Neural cell (in vitro differentiated cells): ENCODE measurements around the gene ORM2. TPM values are rescaled to one million over a fixed set of nuclear protein-coding genes. Genes with fewer than 3 reads are reported as not detected.

ENCODE experiments used
- H2AFZ ChIP-seq: fragments of 200-600, 300-800 bp; sonication (generic), shearing (Covaris generic); 2 replicates; pipeline ENCODE4 v1.6.0; 2014; ENCODE audit warnings: low read depth, mild to moderate bottlenecking, antibody characterized with exemption, low read length, moderate library complexity
- H3F3A ChIP-seq: fragments of 200-600 bp; shearing (Covaris generic); 2 replicates; pipeline ENCODE4 v1.6.1; 2016; ENCODE audit warnings: mild to moderate bottlenecking, moderate library complexity, mixed read lengths, antibody characterized with exemption, low read length; ENCODE audit not compliant: insufficient read depth, poor library complexity, severe bottlenecking
- H3K27ac ChIP-seq: fragments of 200-600, 300-800 bp; sonication (generic), shearing (Covaris generic); 2 replicates; pipeline ENCODE4 v1.5.1; 2014; ENCODE audit warnings: mild to moderate bottlenecking, low read length, moderate library complexity
- H3K27me3 ChIP-seq: fragments of 300-800, 200-600 bp; sonication (generic), shearing (Covaris generic); 2 replicates; pipeline ENCODE4 v1.6.0; 2014; ENCODE audit warnings: mild to moderate bottlenecking, low read depth, low read length, moderate library complexity; ENCODE audit not compliant: insufficient read depth
- H3K36me3 ChIP-seq: fragments of 300-800, 200-600 bp; sonication (generic), shearing (Covaris generic); 2 replicates; pipeline ENCODE4 v1.5.1; 2014; ENCODE audit warnings: mild to moderate bottlenecking, antibody characterized with exemption, low read length, moderate library complexity; ENCODE audit not compliant: insufficient read depth
- H3K4me2 ChIP-seq: fragments of 300-800, 200-600 bp; sonication (generic), shearing (Covaris generic); 2 replicates; pipeline ENCODE4 v1.6.0; 2014; ENCODE audit warnings: mild to moderate bottlenecking, low read length
- H3K4me3 ChIP-seq: fragments of 300-800, 200-600 bp; sonication (generic), shearing (Covaris generic); 2 replicates; pipeline ENCODE4 v1.5.1; 2014; ENCODE audit warnings: mild to moderate bottlenecking, low read length, moderate library complexity
- H3K79me2 ChIP-seq: fragments of 200-600 bp; shearing (Covaris generic); replicated peaks from 2 replicates; pipeline ENCODE4 v1.6.0; 2014; ENCODE audit warnings: mild to moderate bottlenecking, low read length, moderate library complexity; ENCODE audit not compliant: insufficient read depth
- H3K9ac ChIP-seq: fragments of 300-800, 200-600 bp; sonication (generic), shearing (Covaris generic); 2 replicates; pipeline ENCODE4 v1.6.1; 2016; ENCODE audit warnings: mild to moderate bottlenecking, low read length, mixed read lengths
- H3K9me2 ChIP-seq: fragments of 200-600 bp; shearing (Covaris generic); 2 replicates; pipeline ENCODE4 v1.6.1; 2016; ENCODE audit warnings: mild to moderate bottlenecking, low read length, mixed read lengths; ENCODE audit not compliant: insufficient read depth
- H3K9me3 ChIP-seq: fragments of 200-600, 300-800 bp; sonication (generic), shearing (Covaris generic); 2 replicates; pipeline ENCODE4 v1.6.1; 2016; ENCODE audit warnings: mild to moderate bottlenecking, mixed run types, low read length, moderate library complexity, mixed read lengths
- H4K20me1 ChIP-seq: fragments of 200-600 bp; shearing (Covaris generic); 2 replicates; pipeline ENCODE4 v1.6.1; 2016; ENCODE audit warnings: mild to moderate bottlenecking, mixed run types; ENCODE audit not compliant: insufficient read depth
- EP300 ChIP-seq: fragments of 450-650 bp; conservative IDR thresholded peaks from 2 replicates; pipeline ENCODE4 v1.6.1; 2014; ENCODE audit warnings: antibody characterized with exemption, mild to moderate bottlenecking, moderate library complexity; ENCODE audit not compliant: poor library complexity, severe bottlenecking
- EZH2 ChIP-seq: fragments of 200-600, 300-800 bp; shearing (Covaris generic), sonication (generic); IDR thresholded peaks from 2 replicates; pipeline ENCODE4 v1.6.1; 2014; ENCODE audit warnings: antibody characterized with exemption, low read length, borderline replicate concordance, mild to moderate bottlenecking; ENCODE audit not compliant: insufficient read depth, poor library complexity, severe bottlenecking
- MXI1 ChIP-seq: fragments of 450-650 bp; conservative IDR thresholded peaks from 2 replicates; pipeline ENCODE4 v1.6.1; 2014; ENCODE audit warnings: antibody characterized with exemption, mild to moderate bottlenecking; ENCODE audit not compliant: poor library complexity, severe bottlenecking
- POLR2AphosphoS5 ChIP-seq: IDR thresholded peaks from 2 replicates; pipeline ENCODE4 v1.6.1; 2012
- RAD21 ChIP-seq: fragments of 450-650 bp; conservative IDR thresholded peaks from 2 replicates; pipeline ENCODE4 v1.6.1; 2014; ENCODE audit warnings: antibody characterized with exemption, mild to moderate bottlenecking, moderate library complexity
- SMC3 ChIP-seq: fragments of 450-650 bp; conservative IDR thresholded peaks from 2 replicates; pipeline ENCODE4 v1.6.1; 2014; ENCODE audit warnings: antibody characterized with exemption, mild to moderate bottlenecking, moderate library complexity; ENCODE audit not compliant: poor library complexity
- TAF1 ChIP-seq: IDR thresholded peaks from 2 replicates; pipeline ENCODE4 v1.6.1; 2012; ENCODE audit warnings: low read depth
- polyA plus RNA-seq: library from polyadenylated mRNA; depleted of rRNA; stranded (reverse); fragments of >200 nt; gene quantifications from 2 replicates; pipeline ENCODE4 v1.2.3, GENCODE V29; 2014
- TF ChIP-seq, protein P1 (sequence below): fragments of 450-650 bp; IDR thresholded peaks from 2 replicates; pipeline ENCODE4 v1.5.1; 2014; ENCODE audit warnings: antibody characterized with exemption, mild to moderate bottlenecking, moderate library complexity; ENCODE audit not compliant: poor library complexity, severe bottlenecking
- TF ChIP-seq, protein P2 (sequence below): IDR thresholded peaks from 2 replicates; pipeline ENCODE4 v1.6.1; 2012; ENCODE audit warnings: borderline replicate concordance

Gene ORM2
- polyA plus RNA-seq, 1 donor from 2014 or later: not detected

DNA sequence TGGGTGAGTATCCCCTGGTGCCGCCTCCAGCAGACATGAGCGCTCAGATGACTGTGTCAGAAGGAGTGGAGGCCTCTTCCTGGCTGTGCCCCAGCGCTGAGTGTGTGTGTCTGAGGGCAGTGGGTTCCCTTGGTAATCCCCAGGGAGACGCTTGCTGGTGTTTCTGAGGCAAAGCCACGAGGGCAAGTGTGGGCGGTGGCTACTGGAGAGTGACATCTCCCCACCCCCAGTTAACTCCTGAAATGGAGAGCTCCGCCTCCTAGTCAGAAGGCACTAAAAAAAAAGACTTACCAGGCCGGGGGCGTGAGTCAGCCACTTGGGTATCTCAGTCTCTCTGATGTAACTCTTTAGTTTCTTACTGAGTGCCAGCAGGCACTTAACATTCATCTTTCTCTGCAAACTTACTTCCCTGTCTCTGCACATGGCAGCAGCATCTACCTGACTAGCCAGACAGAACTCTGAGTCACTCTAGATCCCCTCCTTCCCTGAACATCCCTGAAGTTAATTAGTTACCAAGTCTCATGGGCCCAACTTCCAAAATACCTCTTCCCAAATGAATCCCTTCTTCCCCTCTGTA is 19.3 kb downstream of the ORM2 start:
- Histone ChIP-seq H2AFZ (no peak overlapping the region), H3K79me2 (no peaks in the 10 kb centered on the region), H3K4me3 (no peak overlapping the region), H3K36me3 (no peaks in the 10 kb centered on the region), H3K9me2 (no peaks in the 10 kb centered on the region), H3K9ac (no peak overlapping the region), H3K27me3 (no peaks in the 10 kb centered on the region), H4K20me1 (no peaks in the 10 kb centered on the region), H3K9me3 (no peaks in the 10 kb centered on the region), H3K27ac (no peak overlapping the region), H3K4me2 (no peak overlapping the region), H3F3A (no peaks in the 10 kb centered on the region)
- TF ChIP-seq, protein P1, sequence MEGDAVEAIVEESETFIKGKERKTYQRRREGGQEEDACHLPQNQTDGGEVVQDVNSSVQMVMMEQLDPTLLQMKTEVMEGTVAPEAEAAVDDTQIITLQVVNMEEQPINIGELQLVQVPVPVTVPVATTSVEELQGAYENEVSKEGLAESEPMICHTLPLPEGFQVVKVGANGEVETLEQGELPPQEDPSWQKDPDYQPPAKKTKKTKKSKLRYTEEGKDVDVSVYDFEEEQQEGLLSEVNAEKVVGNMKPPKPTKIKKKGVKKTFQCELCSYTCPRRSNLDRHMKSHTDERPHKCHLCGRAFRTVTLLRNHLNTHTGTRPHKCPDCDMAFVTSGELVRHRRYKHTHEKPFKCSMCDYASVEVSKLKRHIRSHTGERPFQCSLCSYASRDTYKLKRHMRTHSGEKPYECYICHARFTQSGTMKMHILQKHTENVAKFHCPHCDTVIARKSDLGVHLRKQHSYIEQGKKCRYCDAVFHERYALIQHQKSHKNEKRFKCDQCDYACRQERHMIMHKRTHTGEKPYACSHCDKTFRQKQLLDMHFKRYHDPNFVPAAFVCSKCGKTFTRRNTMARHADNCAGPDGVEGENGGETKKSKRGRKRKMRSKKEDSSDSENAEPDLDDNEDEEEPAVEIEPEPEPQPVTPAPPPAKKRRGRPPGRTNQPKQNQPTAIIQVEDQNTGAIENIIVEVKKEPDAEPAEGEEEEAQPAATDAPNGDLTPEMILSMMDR: no peak
- TF ChIP-seq, protein P2, sequence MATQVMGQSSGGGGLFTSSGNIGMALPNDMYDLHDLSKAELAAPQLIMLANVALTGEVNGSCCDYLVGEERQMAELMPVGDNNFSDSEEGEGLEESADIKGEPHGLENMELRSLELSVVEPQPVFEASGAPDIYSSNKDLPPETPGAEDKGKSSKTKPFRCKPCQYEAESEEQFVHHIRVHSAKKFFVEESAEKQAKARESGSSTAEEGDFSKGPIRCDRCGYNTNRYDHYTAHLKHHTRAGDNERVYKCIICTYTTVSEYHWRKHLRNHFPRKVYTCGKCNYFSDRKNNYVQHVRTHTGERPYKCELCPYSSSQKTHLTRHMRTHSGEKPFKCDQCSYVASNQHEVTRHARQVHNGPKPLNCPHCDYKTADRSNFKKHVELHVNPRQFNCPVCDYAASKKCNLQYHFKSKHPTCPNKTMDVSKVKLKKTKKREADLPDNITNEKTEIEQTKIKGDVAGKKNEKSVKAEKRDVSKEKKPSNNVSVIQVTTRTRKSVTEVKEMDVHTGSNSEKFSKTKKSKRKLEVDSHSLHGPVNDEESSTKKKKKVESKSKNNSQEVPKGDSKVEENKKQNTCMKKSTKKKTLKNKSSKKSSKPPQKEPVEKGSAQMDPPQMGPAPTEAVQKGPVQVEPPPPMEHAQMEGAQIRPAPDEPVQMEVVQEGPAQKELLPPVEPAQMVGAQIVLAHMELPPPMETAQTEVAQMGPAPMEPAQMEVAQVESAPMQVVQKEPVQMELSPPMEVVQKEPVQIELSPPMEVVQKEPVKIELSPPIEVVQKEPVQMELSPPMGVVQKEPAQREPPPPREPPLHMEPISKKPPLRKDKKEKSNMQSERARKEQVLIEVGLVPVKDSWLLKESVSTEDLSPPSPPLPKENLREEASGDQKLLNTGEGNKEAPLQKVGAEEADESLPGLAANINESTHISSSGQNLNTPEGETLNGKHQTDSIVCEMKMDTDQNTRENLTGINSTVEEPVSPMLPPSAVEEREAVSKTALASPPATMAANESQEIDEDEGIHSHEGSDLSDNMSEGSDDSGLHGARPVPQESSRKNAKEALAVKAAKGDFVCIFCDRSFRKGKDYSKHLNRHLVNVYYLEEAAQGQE: no peak
- TF ChIP-seq POLR2AphosphoS5 (no peak), TAF1 (no peak), RAD21 (no peak), MXI1 (no peak), EP300 (no peak), SMC3 (no peak), EZH2 (no peak)

DNA sequence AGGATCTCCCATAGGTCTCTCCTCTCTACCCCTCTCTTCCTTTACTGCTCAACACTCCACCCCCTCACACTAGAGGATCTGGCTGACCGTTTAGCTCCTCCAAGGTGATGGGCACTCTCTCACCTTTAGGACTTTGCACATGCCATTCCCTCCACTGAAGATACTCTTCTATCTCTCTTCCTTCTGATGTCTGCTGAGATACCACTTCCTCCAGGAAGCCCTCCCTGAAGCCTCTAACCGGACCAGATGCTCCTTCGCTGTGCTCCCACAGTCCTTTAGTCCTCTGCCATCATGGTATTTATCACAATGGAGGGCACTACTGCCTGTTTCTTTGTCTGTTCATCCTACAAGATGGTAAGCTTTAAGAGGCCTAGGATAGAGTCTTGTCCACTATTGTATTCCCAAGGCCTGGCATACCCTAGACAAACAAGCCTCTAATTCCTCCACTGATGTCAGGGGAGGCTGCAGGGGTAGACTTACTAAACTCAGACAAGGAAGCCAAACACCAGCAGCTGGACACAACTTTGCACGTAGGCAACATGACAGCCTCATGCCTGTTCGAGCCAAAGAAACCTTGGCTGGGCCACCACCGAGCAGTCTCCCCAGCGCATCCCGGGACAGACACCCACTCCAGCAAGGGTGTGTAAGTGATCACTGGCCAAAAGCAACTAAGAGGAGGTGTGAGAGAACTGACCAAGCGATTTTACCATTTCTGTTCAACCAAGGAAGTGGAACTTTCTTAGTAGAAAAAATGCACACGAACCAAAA is 20.2 kb downstream of the ORM2 start:
- TF ChIP-seq RAD21: no peak
- TF ChIP-seq EP300: no peak
- no peak for TF ChIP-seq SMC3
- TF ChIP-seq, protein P1: no peak
- TF ChIP-seq MXI1: no peak
- TF ChIP-seq EZH2: no peak
- TF ChIP-seq, protein P2: no peak
- TF ChIP-seq TAF1: no peak
- Histone ChIP-seq H3K36me3 (no peaks in the 10 kb centered on the region), H3K9ac (no peak overlapping the region), H3K27me3 (no peaks in the 10 kb centered on the region), H3K4me3 (no peak overlapping the region), H3K79me2 (no peaks in the 10 kb centered on the region), H3K27ac (no peak overlapping the region), H2AFZ (no peak overlapping the region), H3F3A (no peaks in the 10 kb centered on the region), H3K9me3 (no peaks in the 10 kb centered on the region), H3K9me2 (no peaks in the 10 kb centered on the region), H4K20me1 (no peaks in the 10 kb centered on the region), H3K4me2 (no peak overlapping the region)
